ENCODE data around the gene RPS15. TPM values are rescaled to one million over a fixed set of nuclear protein-coding genes. Genes with fewer than 3 reads are reported as not detected.
A peak's percentile ranks its signal among the peaks of the same experiment; 100 is the strongest.

RPS15 gene
- total RNA-seq, 3 donors from 2014 or later, result 748 to 897 (median 892) TPM

GRCh38 chr19:1406774-1407527 lies 31.2 kb upstream of the RPS15 start:
- intact Hi-C loops (cut with DNase I, micrococcal nuclease), result no loop called here
- peaks cover 35% of the 10 kb centered on the region for H3K4me1 ChIP-seq (ENCODE audit: low read depth)
- TF ChIP-seq CTCF (IDR thresholded peaks at IDR 0.05), result no peak
- H3K9me3 ChIP-seq, result no peaks in the 10 kb centered on the region
- ATAC-seq (peak; percentile 92), DNase-seq (peak; percentile 99 to 100 (median 99))
- no peaks in the 10 kb centered on the region for H3K36me3 ChIP-seq (ENCODE audit: low read depth)
- H3K4me3 ChIP-seq, result peak overlapping the region; percentile 96

- ATAC-seq (peak; percentile 12), DNase-seq (peak in 2 of 3 donors; percentile 75 to 82)
- no peaks in the 10 kb centered on the region for H3K36me3 ChIP-seq (ENCODE audit: low read depth)
- H3K4me1 ChIP-seq (ENCODE audit: low read depth), result peaks cover 35% of the 10 kb centered on the region
- H3K9me3 ChIP-seq, result no peaks in the 10 kb centered on the region
- no peak for TF ChIP-seq CTCF (IDR thresholded peaks at IDR 0.05)
- H3K4me3 ChIP-seq, result peak within 1 kb of the TSS; percentile 96
- intact Hi-C loops (cut with DNase I, micrococcal nuclease), result no loop called here
These were observed 30.5 kb upstream of the RPS15 start, which contains the start of gene DAZAP1 for GRCh38 chr19:1407528-1408299. Gene DAZAP1 (plus strand): TSS chr19:1407586. CDS start chr19:1407774, 188 bp downstream.

GRCh38 chr19:1408300-1409203 lies 29.6 kb upstream of the RPS15 start:
- H3K9me3 ChIP-seq, result no peaks in the 10 kb centered on the region
- H3K4me3 ChIP-seq, result peak overlapping the region; percentile 96
- intact Hi-C loops (cut with DNase I, micrococcal nuclease), result no loop called here
- peak; percentile 9 for ATAC-seq
- no peak for TF ChIP-seq CTCF (IDR thresholded peaks at IDR 0.05)
- H3K4me1 ChIP-seq (ENCODE audit: low read depth), result peaks cover 38% of the 10 kb centered on the region
- DNase-seq, result peak; percentile 53 to 80 (median 72)
- H3K36me3 ChIP-seq (ENCODE audit: low read depth), result peaks cover 3% of the 10 kb centered on the region

- ATAC-seq, result no peak
- no peaks in the 10 kb centered on the region for H3K9me3 ChIP-seq
- peaks cover 3% of the 10 kb centered on the region for H3K36me3 ChIP-seq (ENCODE audit: low read depth)
- no peak for TF ChIP-seq CTCF (IDR thresholded peaks at IDR 0.05)
- H3K4me1 ChIP-seq (ENCODE audit: low read depth), result peaks cover 39% of the 10 kb centered on the region
- intact Hi-C loops (cut with DNase I, micrococcal nuclease), result no loop called here
- DNase-seq, result no peak
- no peak overlapping the region for H3K4me3 ChIP-seq
These were observed 28.8 kb upstream of the RPS15 start for GRCh38 chr19:1409204-1410005.
